Progenitor cell of endocrine pancreas (in vitro differentiated cells): ENCODE results near the gene COX4I1. TPM values are rescaled to one million over a fixed set of nuclear protein-coding genes. Genes with fewer than 3 reads are reported as not detected.

ENCODE experiments used
- DNase-seq: peaks from one replicate; pipeline ENCODE4 v3.0.0; 2021; ENCODE audit warnings: low spot score; ENCODE audit not compliant: unreplicated experiment
- H3K27ac Mint-ChIP-seq: 2 replicates; pipeline ENCODE4 v1.8.0; 2021; ENCODE audit warnings: mild to moderate bottlenecking, moderate library complexity, mixed read lengths
- H3K27me3 Mint-ChIP-seq: 2 replicates; pipeline ENCODE4 v1.8.0; 2021; ENCODE audit warnings: mixed read lengths
- H3K36me3 Mint-ChIP-seq: 2 replicates; pipeline ENCODE4 v1.8.0; 2022; ENCODE audit warnings: mixed read lengths; ENCODE audit not compliant: insufficient read depth
- H3K4me1 Mint-ChIP-seq: 2 replicates; pipeline ENCODE4 v1.8.0; 2021; ENCODE audit warnings: low read depth, mixed read lengths
- H3K4me3 Mint-ChIP-seq: 2 replicates; pipeline ENCODE4 v1.8.0; 2021; ENCODE audit warnings: low read depth, mild to moderate bottlenecking, moderate library complexity, mixed read lengths
- H3K9me3 Mint-ChIP-seq: 2 replicates; pipeline ENCODE4 v1.8.0; 2021; ENCODE audit warnings: low read depth, mixed read lengths
- CTCF ChIP-seq: fragments of 200-600 bp; sonication (generic); IDR thresholded peaks from one replicate; pipeline ENCODE4 v1.5.0; 2021; ENCODE audit warnings: antibody characterized with exemption, mild to moderate bottlenecking; ENCODE audit not compliant: unreplicated experiment
- total RNA-seq: library from RNA; stranded (reverse); gene quantifications from 2 replicates; pipeline ENCODE4 v1.2.1, GENCODE V29; 2021

Gene COX4I1
- total RNA-seq, 1 donor from 2014 or later = 466 TPM

- no peak for DNase-seq
- H3K4me1 Mint-ChIP-seq = peaks cover 1% of the 10 kb centered on the region
- H3K27ac Mint-ChIP-seq = no peak overlapping the region
- H3K36me3 Mint-ChIP-seq = peaks cover 2% of the 10 kb centered on the region
- no peak for TF ChIP-seq CTCF
- no peaks in the 10 kb centered on the region for H3K9me3 Mint-ChIP-seq
- H3K27me3 Mint-ChIP-seq = peaks cover 13% of the 10 kb centered on the region
- no peak overlapping the region for H3K4me3 Mint-ChIP-seq
Measured at GRCh38 chr16:85770741-85771140, 28.8 kb upstream of the COX4I1 start.

GRCh38 chr16:85773044-85773443 lies 26.5 kb upstream of the COX4I1 start:
- no peak overlapping the region for H3K27ac Mint-ChIP-seq
- DNase-seq = no peak

GRCh38 chr16:85774136-85774535 lies 25.4 kb upstream of the COX4I1 start:
- Mint-ChIP-seq H3K27ac (no peak overlapping the region), H3K9me3 (no peaks in the 10 kb centered on the region), H3K4me1 (peaks cover 1% of the 10 kb centered on the region), H3K27me3 (no peaks in the 10 kb centered on the region), H3K36me3 (peaks cover 5% of the 10 kb centered on the region), H3K4me3 (no peak overlapping the region)
- no peak for DNase-seq
- TF ChIP-seq CTCF = no peak

More at GRCh38 chr16:85773044-85773443, 26.5 kb upstream of the COX4I1 start:
- Mint-ChIP-seq H3K4me3 (no peak overlapping the region), H3K4me1 (peaks cover 1% of the 10 kb centered on the region), H3K27me3 (peaks cover under 1% of the 10 kb centered on the region), H3K36me3 (peaks cover 5% of the 10 kb centered on the region), H3K9me3 (no peaks in the 10 kb centered on the region)
- no peak for TF ChIP-seq CTCF

- Mint-ChIP-seq H3K27ac (no peak overlapping the region), H3K9me3 (no peaks in the 10 kb centered on the region), H3K36me3 (peaks cover 8% of the 10 kb centered on the region), H3K4me1 (peaks cover 1% of the 10 kb centered on the region), H3K4me3 (no peak overlapping the region), H3K27me3 (no peaks in the 10 kb centered on the region)
- no peak for DNase-seq
- TF ChIP-seq CTCF = no peak
Measured at GRCh38 chr16:85774811-85775210, 24.7 kb upstream of the COX4I1 start.

GRCh38 chr16:85777583-85778310 lies 21.7 kb upstream of the COX4I1 start:
- Mint-ChIP-seq H3K4me1 (peaks cover 7% of the 10 kb centered on the region), H3K4me3 (no peak overlapping the region), H3K27me3 (no peaks in the 10 kb centered on the region), H3K9me3 (no peaks in the 10 kb centered on the region), H3K36me3 (peaks cover 16% of the 10 kb centered on the region), H3K27ac (no peak overlapping the region)
- TF ChIP-seq CTCF = no peak
- no peak for DNase-seq
